Naive thymus-derived CD8-positive, alpha-beta T cell (primary cell): Measurements from ENCODE around the gene CORO6. TPM values are rescaled to one million over a fixed set of nuclear protein-coding genes. Genes with fewer than 3 reads are reported as not detected.

ENCODE experiments used
- ATAC-seq, 2 donors: fragments of 150-1000 bp; cut with Tn5 transposase in 1 of 2; sonication (Bioruptor Pico), chemical (Tn5 transposase) in 1 of 2; 1 replicate in 1 of 2; 2 replicates in 1 of 2; pipeline ENCODE4 v1.10.0; 2021; ENCODE audit warnings: mild to moderate bottlenecking in 2 of 2, moderate library complexity in 2 of 2
- POLR2A ChIA-PET: fragments of 350-600 bp; sonication (Branson Sonifier 250); formaldehyde crosslinking; loops from one replicate; lab custom pipeline; 2021; ENCODE audit warnings: antibody characterized with exemption; lab: Charles Lee
- DNase-seq, 10 donors: peaks; one replicate each; pipeline versions ENCODE4 v3.0.0 to v3.0.0-alpha.2; 2020 to 2022
- H3K27ac Mint-ChIP-seq, 10 donors: one replicate each; pipeline ENCODE4 v1.8.0; 2020 to 2022; ENCODE audit warnings: mild to moderate bottlenecking in 10 of 10, mixed read lengths in 10 of 10, moderate library complexity in 4 of 10, inconsistent platforms in 1 of 10
- H3K27me3 Mint-ChIP-seq, 5 donors: one replicate each; pipeline ENCODE4 v1.8.0; 2021 to 2022; ENCODE audit warnings: mixed read lengths in 5 of 5
- H3K36me3 Mint-ChIP-seq, 3 donors: one replicate each; pipeline ENCODE4 v1.8.0; 2020 to 2022; ENCODE audit warnings: mixed read lengths in 3 of 3, mild to moderate bottlenecking in 2 of 3, inconsistent platforms in 1 of 3
- H3K4me1 Mint-ChIP-seq, 4 donors: one replicate each; pipeline ENCODE4 v1.8.0; 2021 to 2022; ENCODE audit warnings: mixed read lengths in 4 of 4
- H3K4me3 Mint-ChIP-seq, 10 donors: one replicate each; pipeline ENCODE4 v1.8.0; 2020 to 2022; ENCODE audit warnings: mild to moderate bottlenecking in 10 of 10, mixed read lengths in 10 of 10, moderate library complexity in 6 of 10, inconsistent platforms in 1 of 10
- H3K9me3 Mint-ChIP-seq, 9 donors: one replicate each; pipeline ENCODE4 v1.8.0; 2020 to 2022; ENCODE audit warnings: mixed read lengths in 9 of 9, mild to moderate bottlenecking in 3 of 9, inconsistent platforms in 1 of 9, moderate library complexity in 1 of 9
- polyA plus RNA-seq, 3 donors: library from polyadenylated mRNA; unstranded; fragments of 300-500 nt; fragmentation: Illumina TruSeq; gene quantifications; one replicate each; pipeline ENCODE4 v1.2.3, GENCODE V29; 2021
- total RNA-seq, 8 experiments: library from RNA in 2 of 8; stranded (reverse) in 2 of 8; gene quantifications; one replicate each; pipeline ENCODE4 v1.2.3 and lab custom pipeline; 2021 to 2026

The CORO6 gene
- total and polyA plus RNA-seq, 5 experiments from 2014 or later, result 0.22 to 2.2 (median 1.0) TPM; not detected in 1

GRCh38 chr17:29629839-29630238 lies 7.1 kb upstream of the CORO6 start:
- Mint-ChIP-seq H3K27ac (peak overlapping the region in 5 of 10 donors; percentile 11 to 61 (median 31)), H3K27me3 (no peaks in the 10 kb centered on the region), H3K4me1 (peaks cover 25 to 29% (median 26%) of the 10 kb centered on the region in 4 donors), H3K4me3 (peak overlapping the region in 1 of 10 donors; percentile 36), H3K9me3 (no peaks in the 10 kb centered on the region), H3K36me3 (peaks cover 0 to 72% (median 8%) of the 10 kb centered on the region in 3 donors)
- DNase-seq (no peak), ATAC-seq (no peak)
- POLR2A ChIA-PET, result interaction anchor here (1.6 kb wide), 1 partner anchor 16 kb away, joined by 4 read pairs; no protein-coding TSS in a partner anchor

- no peaks in the 10 kb centered on the region for H3K9me3 Mint-ChIP-seq
- H3K4me1 Mint-ChIP-seq, result peaks cover 27 to 35% (median 31%) of the 10 kb centered on the region in 4 donors
- H3K27ac Mint-ChIP-seq, result peak overlapping the region in 9 of 10 donors; percentile 61 to 89 (median 69)
- H3K36me3 Mint-ChIP-seq, result peaks cover 0 to 63% (median 6%) of the 10 kb centered on the region in 3 donors
- no peak overlapping the region for H3K4me3 Mint-ChIP-seq
- POLR2A ChIA-PET, result interaction anchor here (1.2 to 1.6 kb wide), 2 partner anchors 10 to 15 kb away, joined by 3 to 4 read pairs; no protein-coding TSS in a partner anchor
- DNase-seq (no peak), ATAC-seq (no peak)
- no peaks in the 10 kb centered on the region for H3K27me3 Mint-ChIP-seq
Measured at GRCh38 chr17:29628644-29629043, 5.9 kb upstream of the CORO6 start.

DNA sequence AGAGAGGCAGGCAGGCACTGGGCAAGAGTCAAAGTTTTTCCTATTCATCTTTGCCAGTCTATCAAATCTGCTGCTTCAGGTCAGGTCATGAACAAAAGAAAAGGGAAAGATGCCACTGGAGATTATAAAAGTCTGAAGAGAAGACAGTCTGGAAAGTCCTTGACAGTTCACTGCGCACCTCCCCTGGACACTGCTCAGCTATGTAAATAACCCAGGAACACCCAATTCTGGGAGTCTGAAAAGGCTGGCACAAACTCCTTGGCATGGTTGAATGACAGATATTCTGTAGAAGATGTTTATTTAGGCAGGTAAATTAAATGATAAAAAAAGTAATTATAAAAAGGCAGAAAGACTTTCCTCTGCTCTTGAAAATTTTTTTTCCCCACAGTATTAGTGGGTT lies 5.2 kb upstream of the CORO6 start:
- DNase-seq (no peak), ATAC-seq (no peak)
- Mint-ChIP-seq H3K9me3 (no peaks in the 10 kb centered on the region), H3K27me3 (no peaks in the 10 kb centered on the region), H3K4me1 (peaks cover 31 to 42% (median 37%) of the 10 kb centered on the region in 4 donors), H3K4me3 (no peak overlapping the region), H3K36me3 (peaks cover 0 to 57% (median 6%) of the 10 kb centered on the region in 3 donors), H3K27ac (peak overlapping the region in 9 of 10 donors; percentile 8 to 82 (median 66))
- POLR2A ChIA-PET, result interaction anchor here (1.4 kb wide), 1 partner anchor 61 kb away, joined by 3 read pairs; the partner anchor contains the start of gene ABHD15

- H3K27ac Mint-ChIP-seq, result peak overlapping the region; percentile 24 to 74 (median 60)
- DNase-seq, result no peak
- H3K4me1 Mint-ChIP-seq, result peaks cover 27 to 53% (median 51%) of the 10 kb centered on the region in 4 donors
Measured at GRCh38 chr17:29625037-29625750, 2.5 kb upstream of the CORO6 start.

DNA sequence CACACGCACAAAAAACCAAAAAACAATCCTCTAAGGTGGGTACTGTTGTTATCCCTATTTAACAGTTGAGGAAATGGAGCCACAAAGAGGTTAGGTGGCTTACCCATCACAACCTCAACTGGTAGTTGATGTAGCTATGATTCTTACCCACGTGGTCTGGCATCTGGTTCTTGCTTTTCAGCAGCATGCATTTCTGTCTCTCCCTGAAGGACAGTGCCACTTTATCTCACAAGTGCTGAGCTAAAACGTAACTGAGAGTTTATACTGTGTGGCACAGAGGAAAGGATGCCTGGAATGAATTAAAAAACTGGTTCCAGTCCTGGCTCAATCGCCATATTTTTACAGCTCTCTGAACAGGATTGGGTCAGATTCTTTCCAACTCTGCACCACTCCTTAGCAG lies 1.9 kb upstream of the CORO6 start:
- Mint-ChIP-seq H3K4me1 (peaks cover 27 to 53% (median 50%) of the 10 kb centered on the region in 4 donors), H3K36me3 (peaks cover 0 to 23% (median 0%) of the 10 kb centered on the region in 3 donors), H3K9me3 (no peaks in the 10 kb centered on the region), H3K4me3 (peak overlapping the region in 1 of 10 donors; percentile 14), H3K27me3 (no peaks in the 10 kb centered on the region), H3K27ac (peak overlapping the region in 7 of 10 donors; percentile 14 to 75 (median 60))
- ATAC-seq, result peak in 1 of 2 donors; percentile 41
- POLR2A ChIA-PET, result interaction anchor here (1.4 to 2.3 kb wide), 2 partner anchors 9 to 15 kb away, joined by 3 to 21 read pairs; no protein-coding TSS in a partner anchor
- DNase-seq, result peak in 2 of 10 donors; percentile 22 to 28

More at GRCh38 chr17:29625037-29625750, 2.5 kb upstream of the CORO6 start:
- Mint-ChIP-seq H3K36me3 (peaks cover 0 to 29% (median 0%) of the 10 kb centered on the region in 3 donors), H3K4me3 (peak overlapping the region in 1 of 10 donors; percentile 10), H3K27me3 (no peaks in the 10 kb centered on the region), H3K9me3 (no peaks in the 10 kb centered on the region)
- POLR2A ChIA-PET, result interaction anchor here (1.4 to 2.3 kb wide), 2 partner anchors 10 to 14 kb away, joined by 3 to 21 read pairs; no protein-coding TSS in a partner anchor
- no peak for ATAC-seq

DNA sequence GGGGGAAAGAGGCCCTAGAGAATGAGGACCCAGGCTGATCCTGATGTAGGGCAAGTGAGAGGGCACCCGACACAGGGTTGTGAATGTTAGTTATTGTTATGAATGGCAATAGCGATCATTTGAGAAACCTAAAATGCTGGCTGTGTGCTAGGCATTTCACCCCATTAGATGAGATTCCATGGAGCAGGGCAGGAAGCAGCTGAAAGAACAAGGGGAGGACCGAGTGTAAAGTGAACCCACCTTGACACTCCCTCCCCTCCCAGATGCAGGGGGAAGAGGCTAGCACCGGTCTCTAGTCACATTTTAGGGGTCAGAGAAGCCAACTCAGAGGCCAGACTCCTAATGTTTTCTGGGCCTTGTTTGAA lies 553 bp upstream of the CORO6 start:
- peak overlapping the region; percentile 50 to 87 (median 79) for H3K4me3 Mint-ChIP-seq
- ATAC-seq, result peak; percentile 1 to 5
- peak overlapping the region in 6 of 10 donors; percentile 43 to 82 (median 63) for H3K27ac Mint-ChIP-seq
- POLR2A ChIA-PET, result interaction anchor here (0.6 to 1.3 kb wide), 4 partner anchors 10 to 100 kb away, joined by 3 to 4 read pairs (median 3); no protein-coding TSS in a partner anchor
- no peaks in the 10 kb centered on the region for H3K9me3 Mint-ChIP-seq
- H3K27me3 Mint-ChIP-seq, result no peaks in the 10 kb centered on the region
- H3K4me1 Mint-ChIP-seq, result peaks cover 21 to 47% (median 45%) of the 10 kb centered on the region in 4 donors
- peaks cover 0 to 15% (median 0%) of the 10 kb centered on the region in 3 donors for H3K36me3 Mint-ChIP-seq
- DNase-seq, result no peak

DNA sequence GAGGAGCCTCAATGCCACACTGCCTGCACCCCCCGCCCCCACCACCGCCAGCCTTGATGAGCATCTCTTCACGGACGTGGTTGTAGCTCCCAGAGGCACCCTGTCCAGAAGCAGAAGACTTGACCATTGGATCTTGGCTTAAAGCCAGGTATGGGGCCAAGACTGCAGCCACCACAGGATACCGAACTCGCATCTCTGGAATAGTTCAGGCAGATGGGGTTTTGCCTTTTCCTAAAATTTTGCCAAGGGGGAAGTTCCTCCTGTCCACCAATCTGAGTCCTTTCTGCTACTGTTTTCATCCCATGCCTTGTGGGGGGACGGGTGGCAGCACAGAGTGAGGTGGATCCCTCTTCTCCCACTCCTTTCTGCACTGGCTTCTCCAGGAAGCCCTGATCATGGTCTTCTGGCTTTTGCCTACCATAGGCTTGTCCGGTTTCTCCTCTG lies 939 bp downstream of the CORO6 start:
- POLR2A ChIA-PET, result interaction anchor here (1.1 kb wide), 1 partner anchor 54 kb away, joined by 5 read pairs; the partner anchor contains the start of gene ABHD15
- no peak for ATAC-seq
- DNase-seq, result no peak
- Mint-ChIP-seq H3K27ac (peak overlapping the region in 4 of 10 donors; percentile 7 to 40 (median 33)), H3K4me3 (peak overlapping the region; percentile 55 to 86 (median 76)), H3K4me1 (peaks cover 19 to 51% (median 48%) of the 10 kb centered on the region in 4 donors), H3K36me3 (peaks cover 0 to 9% (median 0%) of the 10 kb centered on the region in 3 donors), H3K27me3 (no peaks in the 10 kb centered on the region), H3K9me3 (no peaks in the 10 kb centered on the region)

GRCh38 chr17:29620779-29621500 lies 1.8 kb downstream of the CORO6 start:
- H3K36me3 Mint-ChIP-seq, result peaks cover 0 to 2% (median 0%) of the 10 kb centered on the region in 3 donors
- H3K4me1 Mint-ChIP-seq, result peaks cover 19 to 58% (median 56%) of the 10 kb centered on the region in 4 donors
- no peak for DNase-seq
- no peaks in the 10 kb centered on the region for H3K9me3 Mint-ChIP-seq
- H3K4me3 Mint-ChIP-seq, result peak overlapping the region in 9 of 10 donors; percentile 31 to 80 (median 62)
- ATAC-seq, result no peak
- no peaks in the 10 kb centered on the region for H3K27me3 Mint-ChIP-seq
- peak overlapping the region in 2 of 10 donors; percentile 19 to 33 for H3K27ac Mint-ChIP-seq
- POLR2A ChIA-PET, result interaction anchor here (1.1 to 1.3 kb wide), 2 partner anchors 30 to 54 kb away, joined by 3 to 5 read pairs; partner anchors contain the start of gene ABHD15

- no peak for DNase-seq
- peaks cover 20 to 60% (median 58%) of the 10 kb centered on the region in 4 donors for H3K4me1 Mint-ChIP-seq
- no peak for ATAC-seq
- POLR2A ChIA-PET, result interaction anchor here (1.3 kb wide), 1 partner anchor 29 kb away, joined by 3 read pairs; no protein-coding TSS in a partner anchor
- H3K27me3 Mint-ChIP-seq, result no peaks in the 10 kb centered on the region
- H3K36me3 Mint-ChIP-seq, result no peaks in the 10 kb centered on the region
- peak overlapping the region in 2 of 10 donors; percentile 14 to 21 for H3K4me3 Mint-ChIP-seq
- H3K27ac Mint-ChIP-seq, result no peak overlapping the region
- H3K9me3 Mint-ChIP-seq, result no peaks in the 10 kb centered on the region
Measured at GRCh38 chr17:29620271-29620670, 2.4 kb downstream of the CORO6 start.

DNA sequence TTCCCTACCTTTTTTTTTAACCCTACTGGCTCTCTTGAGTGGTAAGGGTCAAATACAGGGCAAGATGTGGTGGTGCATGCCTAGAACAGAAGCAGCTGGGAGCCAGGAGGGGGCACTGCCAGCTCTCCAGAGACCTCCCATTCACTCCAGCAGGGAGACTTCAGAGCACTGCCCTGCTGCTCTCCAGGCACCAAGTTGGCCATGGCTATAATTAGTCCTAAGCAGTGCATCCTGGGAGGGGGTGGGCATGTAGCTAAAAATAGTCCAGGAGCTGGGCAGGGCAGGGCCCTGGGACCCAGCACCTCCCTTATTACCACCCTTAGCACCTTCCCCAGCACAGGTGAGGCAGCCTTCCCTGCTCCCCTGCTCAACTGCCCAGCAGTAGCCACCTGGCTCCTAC lies 3.5 kb downstream of the CORO6 start:
- Mint-ChIP-seq H3K4me3 (no peak overlapping the region), H3K36me3 (no peaks in the 10 kb centered on the region), H3K27me3 (no peaks in the 10 kb centered on the region), H3K27ac (no peak overlapping the region), H3K4me1 (peaks cover 23 to 62% (median 58%) of the 10 kb centered on the region in 4 donors), H3K9me3 (no peaks in the 10 kb centered on the region)
- no peak for ATAC-seq
- no peak for DNase-seq
- POLR2A ChIA-PET, result no interaction called here

DNA sequence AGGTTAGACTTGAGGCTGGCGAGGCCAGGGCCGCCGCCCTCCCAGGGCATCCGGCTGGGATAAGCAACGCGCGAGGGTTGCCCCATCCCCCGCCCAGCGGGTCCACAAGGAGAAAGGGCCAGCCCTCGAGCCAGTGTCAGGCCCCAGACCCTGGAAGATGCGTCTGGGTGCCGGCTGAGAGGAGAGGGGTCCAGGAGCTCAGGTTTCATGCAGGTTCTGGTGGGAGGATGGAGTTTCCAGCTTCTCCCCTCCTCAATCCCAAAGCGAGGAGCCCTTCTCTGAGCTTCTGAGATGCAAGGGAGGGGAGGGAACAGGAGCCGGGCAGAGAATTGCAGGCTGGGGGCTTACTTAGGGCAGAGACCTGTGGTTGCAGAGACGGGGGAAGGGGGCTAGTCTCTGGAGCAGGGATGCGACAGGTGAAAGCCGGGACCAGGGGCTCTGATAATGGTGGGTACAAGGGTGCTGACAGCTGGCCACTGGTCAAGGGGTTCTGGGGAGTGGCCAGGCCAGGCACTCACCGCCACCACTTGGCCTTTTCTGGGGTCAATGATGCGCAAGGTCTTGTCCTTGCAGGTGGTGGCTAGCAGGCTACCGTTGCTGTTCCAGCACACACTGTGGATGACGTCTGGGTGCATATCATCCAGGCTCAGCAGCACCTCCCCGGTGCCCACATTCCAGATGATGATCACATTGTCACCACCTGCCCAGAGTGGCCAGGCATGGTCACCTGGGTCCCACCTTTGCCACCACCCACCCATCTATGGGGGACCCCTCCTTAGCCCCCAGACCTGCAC lies 4.2 kb downstream of the CORO6 start:
- Mint-ChIP-seq H3K9me3 (no peaks in the 10 kb centered on the region), H3K4me1 (peaks cover 23 to 59% (median 54%) of the 10 kb centered on the region in 4 donors), H3K4me3 (peak overlapping the region in 9 of 10 donors; percentile 12 to 88 (median 32)), H3K27me3 (no peaks in the 10 kb centered on the region), H3K36me3 (no peaks in the 10 kb centered on the region), H3K27ac (peak overlapping the region in 1 of 10 donors; percentile 13)
- ATAC-seq, result no peak
- DNase-seq, result no peak
- POLR2A ChIA-PET, result interaction anchor here (0.5 to 5.9 kb wide), 10 partner anchors 10 to 1695 kb away, joined by 3 to 79 read pairs (median 20); partner anchors contain the start of genes ABHD15, ANKRD13B, EVI2B and GIT1
